Mesothelial cell of epicardium (in vitro differentiated cells): ENCODE measurements around the gene USP6. TPM values are rescaled to one million over a fixed set of nuclear protein-coding genes. Genes with fewer than 3 reads are reported as not detected.

Experiments
- DNase-seq, 2 experiments: peaks; one replicate each; pipeline ENCODE4 v3.0.0; 2021; ENCODE audit warnings: low spot score in 2 of 2; ENCODE audit not compliant: unreplicated experiment in 2 of 2
- H3K27ac Mint-ChIP-seq: 2 replicates; pipeline ENCODE4 v1.8.0; 2021; ENCODE audit warnings: mixed read lengths
- H3K27me3 Mint-ChIP-seq: 2 replicates; pipeline ENCODE4 v1.8.0; 2021; ENCODE audit warnings: low read depth, mixed read lengths
- H3K36me3 Mint-ChIP-seq: 2 replicates; pipeline ENCODE4 v1.8.0; 2021; ENCODE audit warnings: mixed read lengths
- H3K4me1 Mint-ChIP-seq: 2 replicates; pipeline ENCODE4 v1.8.0; 2021; ENCODE audit warnings: mixed read lengths
- H3K4me3 Mint-ChIP-seq: 2 replicates; pipeline ENCODE4 v1.8.0; 2021; ENCODE audit warnings: mild to moderate bottlenecking, moderate library complexity, mixed read lengths
- H3K9me3 Mint-ChIP-seq: 2 replicates; pipeline ENCODE4 v1.8.0; 2021; ENCODE audit warnings: mixed read lengths
- total RNA-seq: library from RNA; stranded (reverse); gene quantifications from 3 replicates; pipeline ENCODE4 v1.2.1, GENCODE V29; 2021
- TF ChIP-seq, protein P1 (sequence below): fragments of 200-600 bp; sonication (generic); IDR thresholded peaks from one replicate; pipeline ENCODE4 v1.5.0; 2021; ENCODE audit warnings: antibody characterized with exemption; ENCODE audit not compliant: unreplicated experiment

The USP6 gene
- total RNA-seq, 1 donor from 2014 or later: 0.42 TPM

DNA sequence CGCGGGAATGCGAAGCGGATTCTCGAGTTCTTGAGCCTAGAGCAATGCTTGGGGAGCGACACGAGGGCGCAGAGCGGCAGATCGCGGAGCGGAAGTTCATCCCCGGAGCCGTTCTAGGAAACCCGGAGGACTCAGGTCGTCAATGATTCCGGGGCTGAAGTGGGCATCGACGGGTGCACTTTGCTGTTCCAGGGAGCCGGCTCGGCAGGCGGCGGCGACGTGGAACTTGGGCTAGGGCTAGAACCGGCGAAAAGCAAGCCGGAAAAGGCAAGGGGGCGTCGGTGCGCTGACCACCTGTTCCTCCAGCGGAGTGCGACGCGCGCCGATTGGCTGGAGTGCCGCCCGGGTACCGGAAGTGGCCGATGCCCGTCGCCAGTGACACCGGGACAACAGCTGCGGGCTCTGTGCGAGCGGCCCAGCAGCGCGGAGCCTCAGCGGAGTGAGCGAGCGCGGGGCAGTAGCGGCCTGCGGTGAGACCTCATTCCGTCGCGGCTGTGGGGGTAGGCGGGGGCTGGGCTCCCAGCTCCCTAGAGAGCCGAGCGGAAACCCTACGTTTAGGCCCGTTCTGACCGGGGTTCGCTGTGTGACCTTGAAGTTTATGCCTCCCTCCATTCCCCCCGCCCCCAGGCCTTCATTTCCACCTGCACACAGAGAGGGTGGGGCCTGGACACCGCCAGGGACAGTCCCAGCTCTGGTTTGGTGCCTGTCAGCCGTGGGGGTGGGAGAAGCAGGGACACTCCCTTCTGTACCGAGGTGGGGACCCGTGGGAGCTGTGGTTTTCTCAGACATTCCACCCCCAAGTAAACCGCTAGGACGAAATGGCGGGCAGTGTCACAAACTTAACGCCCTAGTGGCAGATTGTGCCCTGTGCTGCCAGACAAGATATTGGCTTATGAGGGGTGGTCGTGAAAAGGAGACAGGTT lies 37.5 kb upstream of the USP6 start, which contains the start of gene ZFP3:
Gene ZFP3, plus strand, starts transcription at position 362 of the 923 bp plus-strand sequence. CDS start 13,038 bp downstream, outside the sequence.
- DNase-seq: no peak
- Mint-ChIP-seq H3K36me3 (peaks cover 3% of the 10 kb centered on the region), H3K9me3 (peaks cover 7% of the 10 kb centered on the region), H3K27ac (no peak within 1 kb of the TSS), H3K4me1 (peaks cover 4% of the 10 kb centered on the region), H3K27me3 (peaks cover 6% of the 10 kb centered on the region), H3K4me3 (peak within 1 kb of the TSS; percentile 58)
- TF ChIP-seq, protein P1, sequence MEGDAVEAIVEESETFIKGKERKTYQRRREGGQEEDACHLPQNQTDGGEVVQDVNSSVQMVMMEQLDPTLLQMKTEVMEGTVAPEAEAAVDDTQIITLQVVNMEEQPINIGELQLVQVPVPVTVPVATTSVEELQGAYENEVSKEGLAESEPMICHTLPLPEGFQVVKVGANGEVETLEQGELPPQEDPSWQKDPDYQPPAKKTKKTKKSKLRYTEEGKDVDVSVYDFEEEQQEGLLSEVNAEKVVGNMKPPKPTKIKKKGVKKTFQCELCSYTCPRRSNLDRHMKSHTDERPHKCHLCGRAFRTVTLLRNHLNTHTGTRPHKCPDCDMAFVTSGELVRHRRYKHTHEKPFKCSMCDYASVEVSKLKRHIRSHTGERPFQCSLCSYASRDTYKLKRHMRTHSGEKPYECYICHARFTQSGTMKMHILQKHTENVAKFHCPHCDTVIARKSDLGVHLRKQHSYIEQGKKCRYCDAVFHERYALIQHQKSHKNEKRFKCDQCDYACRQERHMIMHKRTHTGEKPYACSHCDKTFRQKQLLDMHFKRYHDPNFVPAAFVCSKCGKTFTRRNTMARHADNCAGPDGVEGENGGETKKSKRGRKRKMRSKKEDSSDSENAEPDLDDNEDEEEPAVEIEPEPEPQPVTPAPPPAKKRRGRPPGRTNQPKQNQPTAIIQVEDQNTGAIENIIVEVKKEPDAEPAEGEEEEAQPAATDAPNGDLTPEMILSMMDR: no peak

- H3K27me3 Mint-ChIP-seq: peaks cover 6% of the 10 kb centered on the region
- peaks cover 12% of the 10 kb centered on the region for H3K9me3 Mint-ChIP-seq
- no peak for DNase-seq
- H3K27ac Mint-ChIP-seq: no peak overlapping the region
- peaks cover 2% of the 10 kb centered on the region for H3K4me1 Mint-ChIP-seq
- H3K4me3 Mint-ChIP-seq: no peak overlapping the region
- H3K36me3 Mint-ChIP-seq: peaks cover 3% of the 10 kb centered on the region
- TF ChIP-seq, protein P1: no peak
Observed at GRCh38 chr17:5080591-5080990, 35.2 kb upstream of the USP6 start.

- peaks cover 20% of the 10 kb centered on the region for H3K36me3 Mint-ChIP-seq
- no peaks in the 10 kb centered on the region for H3K4me1 Mint-ChIP-seq
- TF ChIP-seq, protein P1: no peak
- H3K4me3 Mint-ChIP-seq: no peak overlapping the region
- H3K9me3 Mint-ChIP-seq: peaks cover 67% of the 10 kb centered on the region
- H3K27me3 Mint-ChIP-seq: peaks cover 10% of the 10 kb centered on the region
- no peak for DNase-seq
- H3K27ac Mint-ChIP-seq: no peak overlapping the region
Observed at GRCh38 chr17:5092218-5093010, 23.4 kb upstream of the USP6 start.

- TF ChIP-seq, protein P1: no peak
- H3K4me1 Mint-ChIP-seq: no peaks in the 10 kb centered on the region
- H3K9me3 Mint-ChIP-seq: peaks cover 40% of the 10 kb centered on the region
- no peak overlapping the region for H3K27ac Mint-ChIP-seq
- H3K36me3 Mint-ChIP-seq: peaks cover 10% of the 10 kb centered on the region
- no peak for DNase-seq
- H3K4me3 Mint-ChIP-seq: peak overlapping the region; percentile 84
- peaks cover 13% of the 10 kb centered on the region for H3K27me3 Mint-ChIP-seq
Observed at GRCh38 chr17:5096731-5097100, 19.1 kb upstream of the USP6 start.

DNA sequence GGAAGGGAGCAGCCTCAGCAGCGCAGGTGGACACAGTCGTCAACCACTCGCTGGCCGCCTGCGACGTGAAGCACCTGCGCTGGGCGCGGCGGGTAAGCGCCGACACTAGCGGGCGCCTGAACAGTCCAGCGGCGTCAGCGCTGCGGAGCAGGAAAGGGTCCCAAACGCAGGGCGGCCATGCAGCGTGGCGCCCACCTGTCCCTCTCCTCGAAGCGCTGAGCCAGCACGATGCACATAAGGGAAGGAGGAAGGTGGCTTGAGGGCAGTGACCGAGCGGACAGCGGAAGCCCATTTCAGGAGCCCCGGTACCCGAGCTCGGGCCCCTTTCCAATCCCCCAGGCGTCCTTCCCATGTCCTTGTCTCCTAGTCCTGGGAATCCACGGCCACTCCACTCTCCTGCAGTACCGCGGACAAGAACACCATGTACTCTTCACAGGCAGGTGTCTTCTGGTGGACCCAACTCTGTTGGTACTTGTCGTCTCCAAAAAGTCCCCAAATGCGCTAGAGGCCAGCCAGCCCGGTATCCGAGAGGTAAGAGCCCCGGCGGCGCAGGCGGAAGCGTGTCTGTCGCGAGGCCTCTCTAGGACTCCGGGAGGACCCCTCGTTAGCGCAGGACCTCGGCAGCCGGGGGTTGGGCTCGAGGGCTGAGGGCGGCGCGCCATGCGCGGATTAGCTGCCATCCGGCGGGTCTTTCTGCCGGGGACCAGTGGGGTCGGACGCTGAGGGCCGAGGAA lies 18.6 kb upstream of the USP6 start:
- Mint-ChIP-seq H3K27me3 (peaks cover 13% of the 10 kb centered on the region), H3K4me1 (no peaks in the 10 kb centered on the region)

More for the DNA sequence above, 18.6 kb upstream of the USP6 start:
- Mint-ChIP-seq H3K9me3 (peaks cover 34% of the 10 kb centered on the region), H3K4me3 (peak overlapping the region; percentile 84), H3K36me3 (peaks cover 10% of the 10 kb centered on the region), H3K27ac (peak overlapping the region; percentile 73)
- peak in 1 of 2 experiments; percentile 64 for DNase-seq
- TF ChIP-seq, protein P1: no peak
